IgD-negative memory B cell (primary cell): ENCODE results near the gene DGKI. TPM values are rescaled to one million over a fixed set of nuclear protein-coding genes. Genes with fewer than 3 reads are reported as not detected.
"Not testable (repeated sequence)": the region's sequence is repeated elsewhere in the genome, so short reads cannot be mapped to it uniquely, and the experiment has no call there.

Source experiments
- H3K27ac Mint-ChIP-seq, 3 donors: one replicate each; pipeline ENCODE4 v1.8.0; 2020 to 2022; ENCODE audit warnings: mild to moderate bottlenecking in 3 of 3, mixed read lengths in 3 of 3, moderate library complexity in 1 of 3
- H3K27me3 Mint-ChIP-seq: one replicate; pipeline ENCODE4 v1.8.0; 2021; ENCODE audit warnings: mixed read lengths
- H3K36me3 Mint-ChIP-seq: one replicate; pipeline ENCODE4 v1.8.0; 2020; ENCODE audit warnings: mild to moderate bottlenecking, mixed read lengths
- H3K4me1 Mint-ChIP-seq, 3 donors: one replicate each; pipeline ENCODE4 v1.8.0; 2020 to 2022; ENCODE audit warnings: mixed read lengths in 3 of 3, mild to moderate bottlenecking in 1 of 3
- H3K4me3 Mint-ChIP-seq, 4 donors: one replicate each; pipeline ENCODE4 v1.8.0; 2020 to 2022; ENCODE audit warnings: mild to moderate bottlenecking in 4 of 4, mixed read lengths in 4 of 4, moderate library complexity in 3 of 4
- H3K9me3 Mint-ChIP-seq, 3 donors: one replicate each; pipeline ENCODE4 v1.8.0; 2020 to 2021; ENCODE audit warnings: mixed read lengths in 3 of 3, mild to moderate bottlenecking in 1 of 3
- polyA plus RNA-seq: library from polyadenylated mRNA; unstranded; fragments of 300-500 nt; fragmentation: Illumina TruSeq; gene quantifications from one replicate; pipeline ENCODE4 v1.2.3, GENCODE V29; 2021

DGKI gene
- polyA plus RNA-seq, 1 donor from 2014 or later = not detected

DNA sequence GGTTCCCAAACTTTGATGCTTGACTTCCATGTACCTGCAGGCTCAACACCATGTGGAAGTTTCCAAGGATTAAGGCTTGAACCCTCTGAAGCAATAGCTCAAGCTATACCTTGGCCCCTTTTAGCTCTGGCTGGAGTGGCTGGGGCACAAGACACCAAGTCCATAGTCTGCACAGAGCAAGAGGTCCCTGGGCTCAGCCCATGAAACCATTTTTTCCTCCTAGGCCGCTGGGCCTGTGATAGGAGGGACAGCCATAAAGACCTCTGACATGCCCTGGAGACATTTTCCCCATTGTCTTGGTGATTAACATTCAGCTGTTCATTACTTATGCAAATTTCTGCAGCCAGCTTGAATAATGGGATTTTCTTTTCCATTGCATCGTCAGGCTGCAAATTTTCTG is 14.4 kb downstream of the DGKI start:
- H3K4me1 Mint-ChIP-seq = no peaks in the 10 kb centered on the region

DNA sequence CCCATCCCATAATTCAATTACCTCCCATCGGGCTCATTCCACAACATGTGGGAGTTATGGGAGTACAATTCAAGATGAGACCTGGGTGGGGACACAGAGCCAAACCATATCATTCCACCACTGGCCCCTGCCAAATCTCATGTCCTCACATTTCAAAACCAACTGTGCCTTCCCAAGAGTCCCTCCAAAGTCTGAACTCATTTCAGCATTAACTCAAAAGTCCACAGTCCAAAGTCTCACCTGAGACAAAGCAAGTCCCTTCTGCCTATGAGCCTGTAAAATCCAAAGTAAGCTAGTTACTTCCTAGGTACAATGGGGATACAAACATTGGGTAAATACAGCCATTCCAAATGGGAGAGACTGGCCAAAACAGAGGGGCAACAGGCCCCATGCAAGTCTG is 15.2 kb downstream of the DGKI start:
- H3K27me3 Mint-ChIP-seq, H3K4me1 Mint-ChIP-seq, H3K27ac Mint-ChIP-seq, H3K36me3 Mint-ChIP-seq: not testable (repeated sequence)
- H3K9me3 Mint-ChIP-seq = peaks cover 0 to 21% (median 17%) of the 10 kb centered on the region in 3 donors
- H3K4me3 Mint-ChIP-seq = peak overlapping the region in 1 of 4 donors; percentile 19

More for the DNA sequence above, 14.4 kb downstream of the DGKI start:
- H3K27ac Mint-ChIP-seq = no peak overlapping the region
- no peaks in the 10 kb centered on the region for H3K36me3 Mint-ChIP-seq
- peaks cover 0 to 21% (median 17%) of the 10 kb centered on the region in 3 donors for H3K9me3 Mint-ChIP-seq
- H3K4me3 Mint-ChIP-seq = no peak overlapping the region
- no peaks in the 10 kb centered on the region for H3K27me3 Mint-ChIP-seq

DNA sequence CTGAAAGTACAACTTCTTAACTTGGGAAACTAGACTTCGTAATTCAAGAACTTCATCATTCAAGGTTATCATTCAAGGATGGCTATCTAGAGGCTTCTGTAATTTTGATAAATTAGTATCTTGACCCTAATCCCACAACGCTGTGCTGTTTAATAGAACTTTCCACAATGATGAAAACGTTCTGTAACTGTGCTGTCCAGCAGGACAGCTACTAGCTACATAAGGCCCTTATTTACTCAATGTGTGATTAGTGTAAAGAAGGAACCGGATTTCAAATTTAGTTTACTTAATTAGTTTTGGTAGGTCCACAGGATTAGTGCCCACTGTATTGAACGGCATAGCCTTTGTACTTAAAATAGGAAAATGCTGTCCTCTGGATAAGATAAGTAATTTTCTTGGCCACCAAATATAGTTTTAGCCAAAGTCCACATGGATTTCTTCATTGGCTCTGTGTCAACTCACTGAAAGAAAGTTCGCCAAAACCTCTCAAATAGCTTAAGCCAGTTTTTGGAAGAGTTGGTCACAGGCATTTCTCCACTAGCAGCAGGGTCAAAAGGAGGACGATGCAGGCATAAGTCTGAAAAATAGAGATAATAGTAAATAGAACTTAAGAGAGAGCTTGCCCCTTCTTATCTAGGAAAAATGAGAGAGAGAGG is 17.3 kb downstream of the DGKI start:
- no peaks in the 10 kb centered on the region for H3K27me3 Mint-ChIP-seq
- no peaks in the 10 kb centered on the region for H3K36me3 Mint-ChIP-seq
- peaks cover 0 to 20% (median 19%) of the 10 kb centered on the region in 3 donors for H3K9me3 Mint-ChIP-seq
- H3K27ac Mint-ChIP-seq = no peak overlapping the region
- no peak overlapping the region for H3K4me3 Mint-ChIP-seq
- no peaks in the 10 kb centered on the region for H3K4me1 Mint-ChIP-seq

DNA sequence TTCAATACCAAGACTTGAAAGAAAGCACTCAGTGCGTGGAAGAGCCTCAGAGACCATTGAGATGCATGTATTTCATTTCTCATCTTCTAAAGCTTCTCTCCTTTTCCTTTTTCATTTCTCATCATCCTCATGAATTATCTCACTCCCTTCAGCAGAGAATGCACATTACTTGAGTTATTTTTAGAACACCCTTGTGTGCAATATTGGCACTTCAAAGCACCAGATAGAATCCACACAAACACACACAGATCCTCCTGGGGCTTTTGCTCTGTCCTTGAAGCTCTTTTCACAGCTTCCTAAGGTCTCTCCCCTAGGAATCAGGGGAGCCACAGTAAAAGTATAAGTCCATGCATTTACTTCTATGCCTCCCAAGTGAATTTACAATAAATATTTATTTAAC is 18.3 kb downstream of the DGKI start:
- no peaks in the 10 kb centered on the region for H3K36me3 Mint-ChIP-seq
- H3K4me3 Mint-ChIP-seq = no peak overlapping the region
- H3K9me3 Mint-ChIP-seq = peaks cover 0 to 18% (median 17%) of the 10 kb centered on the region in 3 donors
- no peaks in the 10 kb centered on the region for H3K4me1 Mint-ChIP-seq
- H3K27ac Mint-ChIP-seq = no peak overlapping the region
- H3K27me3 Mint-ChIP-seq = no peaks in the 10 kb centered on the region

- H3K9me3 Mint-ChIP-seq = peaks cover 0 to 3% (median 2%) of the 10 kb centered on the region in 3 donors
- H3K4me3 Mint-ChIP-seq = no peak overlapping the region
- no peaks in the 10 kb centered on the region for H3K27me3 Mint-ChIP-seq
- no peaks in the 10 kb centered on the region for H3K4me1 Mint-ChIP-seq
- no peaks in the 10 kb centered on the region for H3K36me3 Mint-ChIP-seq
- no peak overlapping the region for H3K27ac Mint-ChIP-seq
Measured at GRCh38 chr7:137825489-137825888, 21.3 kb downstream of the DGKI start.

GRCh38 chr7:137820677-137821420 is 25.9 kb downstream of the DGKI start:
- H3K4me1 Mint-ChIP-seq = no peaks in the 10 kb centered on the region
- no peak overlapping the region for H3K4me3 Mint-ChIP-seq
- peaks cover 0 to 3% (median 3%) of the 10 kb centered on the region in 3 donors for H3K9me3 Mint-ChIP-seq
- H3K27ac Mint-ChIP-seq = no peak overlapping the region
- no peaks in the 10 kb centered on the region for H3K36me3 Mint-ChIP-seq
- peaks cover 4% of the 10 kb centered on the region for H3K27me3 Mint-ChIP-seq

DNA sequence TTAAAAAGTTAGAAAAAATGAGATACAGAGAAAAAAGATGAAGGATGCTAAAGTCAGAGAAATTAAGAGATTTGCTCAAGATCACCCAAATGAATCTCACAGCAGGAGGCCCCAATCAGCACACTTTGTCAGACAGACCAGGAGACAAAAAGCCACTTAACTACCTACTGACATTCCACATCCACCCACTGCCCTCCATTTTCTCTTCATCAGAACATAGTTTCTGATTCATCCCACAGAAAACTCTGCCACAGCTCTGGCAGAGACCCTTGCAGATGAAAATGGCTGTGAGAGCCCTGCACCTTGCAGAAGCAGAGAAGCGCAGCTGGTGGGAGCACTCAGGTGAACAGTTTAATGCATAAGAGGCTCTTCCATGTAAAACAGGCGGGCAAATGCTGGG is 26.6 kb downstream of the DGKI start:
- peaks cover 0 to 3% (median 3%) of the 10 kb centered on the region in 3 donors for H3K9me3 Mint-ChIP-seq
- no peaks in the 10 kb centered on the region for H3K36me3 Mint-ChIP-seq
- H3K27me3 Mint-ChIP-seq = peaks cover 4% of the 10 kb centered on the region
- H3K27ac Mint-ChIP-seq = no peak overlapping the region
- no peak overlapping the region for H3K4me3 Mint-ChIP-seq
- no peaks in the 10 kb centered on the region for H3K4me1 Mint-ChIP-seq

GRCh38 chr7:137818036-137818435 is 28.7 kb downstream of the DGKI start:
- Mint-ChIP-seq H3K27me3 (peaks cover 4% of the 10 kb centered on the region), H3K4me1 (no peaks in the 10 kb centered on the region), H3K27ac (no peak overlapping the region), H3K36me3 (no peaks in the 10 kb centered on the region), H3K4me3 (no peak overlapping the region), H3K9me3 (peaks cover 0 to 2% (median 0%) of the 10 kb centered on the region in 3 donors)

- no peaks in the 10 kb centered on the region for H3K4me1 Mint-ChIP-seq
- H3K36me3 Mint-ChIP-seq = no peaks in the 10 kb centered on the region
- peaks cover 4% of the 10 kb centered on the region for H3K27me3 Mint-ChIP-seq
- H3K4me3 Mint-ChIP-seq = no peak overlapping the region
- H3K27ac Mint-ChIP-seq = no peak overlapping the region
- peaks cover 0 to 2% (median 0%) of the 10 kb centered on the region in 3 donors for H3K9me3 Mint-ChIP-seq
Measured at GRCh38 chr7:137816696-137817320, 30.0 kb downstream of the DGKI start.

- Mint-ChIP-seq H3K4me1 (no peaks in the 10 kb centered on the region), H3K4me3 (no peak overlapping the region), H3K27me3 (no peaks in the 10 kb centered on the region), H3K27ac (no peak overlapping the region), H3K9me3 (peaks cover 0 to 2% (median 0%) of the 10 kb centered on the region in 3 donors), H3K36me3 (no peaks in the 10 kb centered on the region)
Measured at GRCh38 chr7:137813541-137813940, 33.2 kb downstream of the DGKI start.

GRCh38 chr7:137810248-137810647 is 36.5 kb downstream of the DGKI start:
- Mint-ChIP-seq H3K9me3 (no peaks in the 10 kb centered on the region), H3K27me3 (peaks cover 10% of the 10 kb centered on the region), H3K36me3 (peaks cover 2% of the 10 kb centered on the region), H3K4me3 (no peak overlapping the region), H3K27ac (no peak overlapping the region), H3K4me1 (no peaks in the 10 kb centered on the region)

DNA sequence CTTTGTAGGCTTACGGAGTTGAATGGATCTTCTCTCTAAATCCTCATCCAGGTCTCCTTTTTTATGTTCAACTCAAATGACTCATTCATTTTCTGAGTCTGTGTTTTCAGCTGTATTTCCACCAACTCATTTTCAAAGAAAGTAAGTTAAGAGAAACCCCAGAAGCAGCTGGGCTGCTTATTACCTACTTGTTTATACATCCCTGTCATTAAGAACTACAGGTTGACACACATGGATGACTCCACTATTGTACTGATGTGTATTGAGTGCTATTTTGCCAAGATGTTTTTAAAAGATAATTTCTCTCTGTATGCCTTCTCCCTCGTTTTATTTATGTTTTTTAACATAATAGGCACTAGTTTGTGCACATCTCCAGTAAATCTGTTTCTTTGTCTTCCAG is 41.9 kb downstream of the DGKI start:
- Mint-ChIP-seq H3K9me3 (no peaks in the 10 kb centered on the region), H3K4me1 (no peaks in the 10 kb centered on the region), H3K27ac (no peak overlapping the region), H3K36me3 (peaks cover 2% of the 10 kb centered on the region), H3K4me3 (no peak overlapping the region), H3K27me3 (peaks cover 10% of the 10 kb centered on the region)

- peaks cover 5% of the 10 kb centered on the region for H3K27me3 Mint-ChIP-seq
- no peak overlapping the region for H3K4me3 Mint-ChIP-seq
- H3K9me3 Mint-ChIP-seq = peaks cover 0 to 3% (median 2%) of the 10 kb centered on the region in 3 donors
- no peaks in the 10 kb centered on the region for H3K4me1 Mint-ChIP-seq
- peaks cover 2% of the 10 kb centered on the region for H3K36me3 Mint-ChIP-seq
- H3K27ac Mint-ChIP-seq = no peak overlapping the region
Measured at GRCh38 chr7:137801491-137801890, 45.3 kb downstream of the DGKI start.

GRCh38 chr7:137801003-137801402 is 45.8 kb downstream of the DGKI start:
- Mint-ChIP-seq H3K4me3 (no peak overlapping the region), H3K27me3 (peaks cover 2% of the 10 kb centered on the region), H3K36me3 (peaks cover under 1% of the 10 kb centered on the region)

GRCh38 chr7:137798073-137798763 is 48.6 kb downstream of the DGKI start:
- Mint-ChIP-seq H3K4me3 (no peak overlapping the region), H3K9me3 (peaks cover 0 to 6% (median 3%) of the 10 kb centered on the region in 3 donors), H3K36me3 (no peaks in the 10 kb centered on the region), H3K4me1 (no peaks in the 10 kb centered on the region), H3K27me3 (no peaks in the 10 kb centered on the region), H3K27ac (no peak overlapping the region)

More at GRCh38 chr7:137801003-137801402, 45.8 kb downstream of the DGKI start:
- Mint-ChIP-seq H3K9me3 (peaks cover 0 to 3% (median 3%) of the 10 kb centered on the region in 3 donors), H3K27ac (no peak overlapping the region), H3K4me1 (no peaks in the 10 kb centered on the region)
